Uterus (tissue), 2 donors: ENCODE data around the gene RBM38.

ENCODE experiments used
- CTCF ChIP-seq, 4 experiments: fragments of 200-600 bp in 2 of 4; fragments of 450-650 bp in 2 of 4; sonication (generic) in 2 of 4; IDR thresholded peaks; one replicate each; pipeline ENCODE4 v1.5.1; 2016 to 2019; ENCODE audit warnings: antibody characterized with exemption in 4 of 4, mild to moderate bottlenecking in 2 of 4, moderate library complexity in 1 of 4
- POLR2A ChIP-seq, 2 donors: fragments of 450-650 bp; IDR thresholded peaks; one replicate each; pipeline ENCODE4 v1.6.1; 2016; ENCODE audit warnings: antibody characterized with exemption in 2 of 2, mild to moderate bottlenecking in 1 of 2, moderate library complexity in 1 of 2

DNA sequence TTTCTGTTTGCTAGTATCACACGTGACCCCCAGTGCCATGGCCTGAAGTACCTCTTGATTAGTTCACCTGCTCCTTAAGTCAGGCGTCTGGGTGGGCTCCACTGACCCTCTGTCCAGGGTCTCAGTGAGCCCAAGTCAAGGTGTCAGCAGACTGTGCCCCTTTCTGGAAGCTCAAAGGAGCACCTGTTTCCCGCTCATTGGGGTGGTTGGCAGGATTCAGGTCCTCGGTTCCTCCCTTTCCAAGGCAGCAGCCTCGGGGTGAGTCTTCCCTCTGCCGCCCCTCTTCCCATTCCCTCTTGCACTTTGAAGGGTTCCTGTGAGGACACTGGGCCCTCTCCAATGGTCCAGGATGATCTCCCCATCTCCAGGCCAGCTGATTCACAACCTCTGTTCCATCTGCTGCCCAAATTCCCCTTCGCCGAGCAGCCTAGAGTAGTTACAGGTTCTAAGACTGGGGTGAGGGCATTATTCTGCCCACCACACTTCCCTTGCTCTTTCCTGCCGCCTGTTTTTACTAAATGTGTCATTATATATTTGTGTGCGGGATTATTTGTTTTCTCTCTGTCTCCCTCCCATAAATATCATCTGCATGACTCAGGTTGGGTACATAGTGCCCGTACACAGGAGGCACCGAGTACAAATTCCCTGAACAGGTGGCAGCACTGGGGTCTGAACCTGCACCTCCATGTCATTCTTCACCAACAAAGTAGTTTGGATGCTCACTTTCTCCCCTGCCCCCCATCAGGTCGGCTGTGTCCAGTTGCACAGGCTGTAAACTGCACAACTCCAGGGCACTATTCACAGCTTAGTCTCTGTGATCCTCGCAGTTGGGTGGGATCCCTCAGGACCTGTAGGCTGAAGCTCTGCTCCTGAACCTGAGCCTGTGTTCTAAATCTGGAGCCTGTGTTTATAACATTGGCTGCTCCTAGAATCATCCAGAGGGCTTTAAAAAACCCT is 58.5 kb downstream of the RBM38 start:
- TF ChIP-seq CTCF (IDR thresholded peaks at IDR 0.05), result no peak
- no peak for TF ChIP-seq POLR2A (IDR thresholded peaks at IDR 0.05)
